ENCODE measurements around the gene VAPB.

DNA sequence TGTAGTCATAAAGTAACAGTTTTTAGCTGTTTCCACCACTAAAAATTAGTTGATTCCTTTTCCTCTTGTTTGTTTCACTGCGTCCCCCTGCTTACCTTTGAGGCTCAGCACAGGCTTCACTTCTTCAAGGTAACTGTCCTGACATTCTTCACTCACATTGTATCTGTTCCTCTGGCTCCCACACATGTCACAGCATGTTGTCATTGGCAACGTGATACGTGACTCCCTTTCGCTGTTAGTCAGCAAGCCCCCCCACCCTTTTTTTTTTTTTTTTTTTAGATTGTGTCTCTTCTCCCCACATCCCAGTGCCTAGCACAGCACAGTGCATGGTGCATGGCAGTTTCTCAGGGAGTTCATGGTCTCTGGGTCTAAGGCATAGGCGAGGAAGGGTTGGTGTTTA is 13.3 kb downstream of the VAPB start:
- TF ChIP-seq POLR2A (IDR thresholded peaks at IDR 0.05) (no peak), CTCF (IDR thresholded peaks at IDR 0.05) (no peak)

All from lower leg skin (tissue), 3 donors.